Heart right ventricle (tissue), 16 donors: Measurements from ENCODE around the gene DNAJC1. TPM values are rescaled to one million over a fixed set of nuclear protein-coding genes. Genes with fewer than 3 reads are reported as not detected.

ENCODE experiments used
- ATAC-seq, 8 donors: fragments of 200-7000 bp; cut with Tn5 transposase; one replicate each; pipeline ENCODE4 v1.9.1; 2020; ENCODE audit warnings: mild to moderate bottlenecking in 8 of 8, moderate library complexity in 8 of 8, moderate number of reproducible peaks in 1 of 8
- DNase-seq, 2 donors: peaks; one replicate each; pipeline ENCODE4 v3.0.0-alpha.2; 2020
- H3K27ac ChIP-seq, 10 donors: fragments of 200-600 bp; sonication (generic) in 2 of 10; one replicate each; pipeline versions ENCODE4 v1.5.0 to v1.8.0; 2020 to 2022; ENCODE audit warnings: mild to moderate bottlenecking in 3 of 10
- H3K27me3 ChIP-seq, 7 donors: fragments of 200-600 bp; one replicate each; pipeline ENCODE4 v1.8.0; 2021 to 2022; ENCODE audit warnings: mild to moderate bottlenecking in 2 of 7
- H3K36me3 ChIP-seq, 9 donors: fragments of 200-600 bp; sonication (generic) in 1 of 9; one replicate each; pipeline versions ENCODE4 v1.5.0 to v1.8.0; 2020 to 2022; ENCODE audit warnings: mild to moderate bottlenecking in 2 of 9
- H3K4me1 ChIP-seq, 9 donors: fragments of 200-600 bp; sonication (generic) in 1 of 9; one replicate each; pipeline versions ENCODE4 v1.5.0 to v1.8.0; 2020 to 2022; ENCODE audit warnings: mild to moderate bottlenecking in 4 of 9
- H3K4me3 ChIP-seq, 10 donors: fragments of 200-600 bp; sonication (generic) in 2 of 10; one replicate each; pipeline versions ENCODE4 v1.5.0 to v1.8.0; 2020 to 2022; ENCODE audit warnings: mild to moderate bottlenecking in 7 of 10, moderate library complexity in 2 of 10
- H3K9me3 ChIP-seq, 11 donors: fragments of 200-600 bp in 10 of 11; sonication (generic) in 2 of 11; one replicate each; pipeline versions ENCODE4 v1.5.0 to v1.8.0; 2013 to 2022; ENCODE audit warnings: mild to moderate bottlenecking in 2 of 11, control low read depth in 1 of 11, moderate library complexity in 1 of 11
- CTCF ChIP-seq, 9 donors: fragments of 200-600 bp; sonication (generic) in 2 of 9; IDR thresholded peaks; one replicate each; pipeline versions ENCODE4 v1.5.0 to v1.8.0; 2021 to 2022; ENCODE audit warnings: antibody characterized with exemption in 9 of 9, mild to moderate bottlenecking in 5 of 9, moderate library complexity in 1 of 9
- WGBS, 2 donors: extraction: QIAGEN DNeasy Blood & Tissue Kit; methylation state at CpG; one replicate each; pipeline ENCODE4 v1.1.7; 2013; ENCODE audit warnings: inconsistent platforms in 1 of 2; 5-methylcytosine and 5-hydroxymethylcytosine counted together
- intact Hi-C, 10 donors: fragments of 100-400 bp; cut with DNase I; formaldehyde crosslinking; loops; one replicate each; pipeline versions ENCODE4 v1.11.1 to v1.14.2; 2022
- polyA plus RNA-seq, 2 donors: library from polyadenylated mRNA; stranded (reverse); fragments of 200-250 nt; gene quantifications; one replicate each; pipeline ENCODE4 v1.2.3, GENCODE V29; 2013
- total RNA-seq, 10 donors: library from RNA; stranded (reverse); fragmentation: NEBNext Ultra II Directional in 3 of 10; extraction: Animal tissue kit (Norgen Biotek cat#: 25700) in 3 of 10; gene quantifications; one replicate each; pipeline versions ENCODE4 v1.2.1 to v1.2.4, GENCODE V29; 2021 to 2023
- donor health status: Arrhythmogenic right ventricular cardiomyopathy.
- donor health status: ischemic (EF 13 %, LVEDD 7.1; RV severe dilation, severe dysfunction).
- donor health status: healthy with polysubstance abuse.
- donor health status: DM: no; HTN: yes; CAD: no.
- donor health status: DM: no; HTN: no; CAD: no.
- donor health status: ischemic (EF 25% LVEDD 6.9; RV normal size, moderate dysfunction).
- donor health status: ischemic (EF 25% LVEDD 5.7; RV mildly dilated, moderate dysfunction).
- donor health status: healthy.
- donor health status: DM: yes; HTN: yes; CAD: no.
- donor health status: Ischemic cardiomyopathy.
- donor health status: ischemic (EF 35%, LVEDD 5.7; RV mildly dilated, moderate dysfunction).
- donor health status: nonischemic (EF 11% LVEDD 7.7; RV severe dilation, severe dysfunction).
- donor health status: DM: yes; HTN: yes; CAD: no.
- donor health status: PGD.
- donor health status: ischemic (EF 29% LVEDD 5.4; RV normal size, mild dysfunction).
- donor health status: nonischemic (EF 23%, LVEDD 6.1; RV moderate dilation, normal function).

The DNAJC1 gene
- total and polyA plus RNA-seq, 12 donors: 8.9 to 26.8 (median 11.4) TPM

GRCh38 chr10:21728618-21729017 lies 274.9 kb downstream of the DNAJC1 start:
- ATAC-seq: no peak
- no peak for TF ChIP-seq CTCF (IDR thresholded peaks at IDR 0.05)
- Histone ChIP-seq H3K27ac (no peak overlapping the region), H3K36me3 (peaks cover 0 to 68% (median under 1%) of the 10 kb centered on the region in 9 donors), H3K4me3 (no peak overlapping the region), H3K27me3 (no peaks in the 10 kb centered on the region), H3K9me3 (no peaks in the 10 kb centered on the region), H3K4me1 (peaks cover 0 to 34% (median 18%) of the 10 kb centered on the region in 9 donors)
- intact Hi-C loops: loop anchor here in 4 of 10 donors (5.0 to 10.0 kb wide), 3 partner anchors 194 to 231 kb away; partner anchors contain the start of gene MLLT10 (in 2 of the 4)
- DNase-seq: no peak
- WGBS, 2 donors: 93 to 96% methylated on average over 3 of the region's 3 CpGs

- Histone ChIP-seq H3K4me3 (no peak overlapping the region), H3K9me3 (no peaks in the 10 kb centered on the region), H3K36me3 (peaks cover 0 to 57% (median 0%) of the 10 kb centered on the region in 9 donors), H3K27me3 (no peaks in the 10 kb centered on the region), H3K27ac (no peak overlapping the region), H3K4me1 (peaks cover 0 to 35% (median 20%) of the 10 kb centered on the region in 9 donors)
- ATAC-seq: no peak
- no peak for DNase-seq
- 53 to 56% methylated on average over 13 of the region's 13 CpGs for WGBS, 2 donors
- no peak for TF ChIP-seq CTCF (IDR thresholded peaks at IDR 0.05)
- intact Hi-C loops: loop anchor here in 4 of 10 donors (5.0 to 10.0 kb wide), 3 partner anchors 193 to 230 kb away; partner anchors contain the start of gene MLLT10 (in 2 of the 4)
These were observed 275.9 kb downstream of the DNAJC1 start for GRCh38 chr10:21727452-21728168.

- 68 to 70% methylated on average over 3 of the region's 3 CpGs for WGBS, 2 donors
- Histone ChIP-seq H3K27me3 (no peaks in the 10 kb centered on the region), H3K36me3 (peaks cover 0 to 59% (median 0%) of the 10 kb centered on the region in 9 donors), H3K4me3 (no peak overlapping the region), H3K27ac (no peak overlapping the region), H3K9me3 (no peaks in the 10 kb centered on the region), H3K4me1 (peaks cover 0 to 28% (median 20%) of the 10 kb centered on the region in 9 donors)
- no peak for TF ChIP-seq CTCF (IDR thresholded peaks at IDR 0.05)
- DNase-seq: no peak
- ATAC-seq: no peak
- intact Hi-C loops: loop anchor here in 4 of 10 donors (5.0 to 10.0 kb wide), 3 partner anchors 192 to 229 kb away; partner anchors contain the start of gene MLLT10 (in 2 of the 4)
These were observed 276.8 kb downstream of the DNAJC1 start for GRCh38 chr10:21726601-21727225.

- Histone ChIP-seq H3K27me3 (no peaks in the 10 kb centered on the region), H3K4me1 (peaks cover 0 to 27% (median 20%) of the 10 kb centered on the region in 9 donors), H3K27ac (no peak overlapping the region), H3K4me3 (no peak overlapping the region), H3K9me3 (no peaks in the 10 kb centered on the region), H3K36me3 (peaks cover 0 to 52% (median 0%) of the 10 kb centered on the region in 9 donors)
- DNase-seq (peak; percentile 47 to 97), ATAC-seq (peak; percentile 92 to 98 (median 96))
- no peak for TF ChIP-seq CTCF (IDR thresholded peaks at IDR 0.05)
- intact Hi-C loops: loop anchor here in 5 of 10 donors (2.0 to 10.0 kb wide), 4 partner anchors 190 to 228 kb away; partner anchors contain the start of gene MLLT10 (in 2 of the 5)
- 0 to 1% methylated on average over 4 of the region's 4 CpGs for WGBS, 2 donors
These were observed 278.7 kb downstream of the DNAJC1 start for GRCh38 chr10:21724687-21725367.
